ENCODE results near the gene CFDP1. TPM values are rescaled to one million over a fixed set of nuclear protein-coding genes. Genes with fewer than 3 reads are reported as not detected.

The CFDP1 gene
- total and polyA plus RNA-seq, 2 of the 13 experiments (the other 11 are each of a cell fraction or from before 2014, with no cell fraction given): 78.6 to 153 TPM

- no peak for TF ChIP-seq ZBTB40 (IDR thresholded peaks at IDR 0.05)
- no peak; the same call in 1 of the 2 replicates for TF ChIP-seq ZBTB40 (CRISPR knock-in tag; IDR thresholded peaks at IDR 0.05)
- TF ChIP-seq ZNF33A (CRISPR knock-in tag; IDR thresholded peaks at IDR 0.05; ENCODE audit: borderline replicate concordance): peak; percentile 86; the same call in 1 of the 2 replicates
- TF ChIP-seq KAT7 (CRISPR knock-in tag; IDR thresholded peaks at IDR 0.05; ENCODE audit: borderline replicate concordance): peak; percentile 80; the same call in 1 of the 2 replicates
- no peak; the same call in 1 of the 2 replicates for TF ChIP-seq THAP8 (CRISPR knock-in tag; IDR thresholded peaks at IDR 0.05; ENCODE audit: borderline replicate concordance)
- TF ChIP-seq CSRNP1 (CRISPR knock-in tag; IDR thresholded peaks at IDR 0.05): peak; percentile 48; the same call in 1 of the 2 replicates
- no peak; the same call in 1 of the 2 replicates for TF ChIP-seq RFX5 (IDR thresholded peaks at IDR 0.05; ENCODE audit: low read depth, low read length)
- TF ChIP-seq GTF3A (CRISPR knock-in tag; conservative IDR thresholded peaks at IDR 0.05): peak; percentile 78; the same call in 1 of the 2 replicates
- no peak for TF ChIP-seq GZF1 (CRISPR knock-in tag; IDR thresholded peaks at IDR 0.05)
- TF ChIP-seq TCF7L2 (IDR thresholded peaks at IDR 0.05; ENCODE audit: low read depth, low read length): no peak
- TF ChIP-seq ZNF136 (CRISPR knock-in tag; IDR thresholded peaks at IDR 0.05; ENCODE audit: low read depth): peak; percentile 63; the same call in 1 of the 2 replicates
- TF ChIP-seq ZNF597 (CRISPR knock-in tag; IDR thresholded peaks at IDR 0.05): no peak
- TF ChIP-seq SOX13 (IDR thresholded peaks at IDR 0.05): no peak
- peak in 1 of 2 experiments; percentile 81; a peak in 2 of 4 replicates for TF ChIP-seq SOX13 (CRISPR knock-in tag; conservative IDR thresholded peaks at IDR 0.05 in 1 of 2, IDR thresholded peaks at IDR 0.05 in 1 of 2)
- no peak for TF ChIP-seq NCOA5 (CRISPR knock-in tag; IDR thresholded peaks at IDR 0.05)
- peak; percentile 57 for TF ChIP-seq ZNF143 (CRISPR knock-in tag; IDR thresholded peaks at IDR 0.05)
These were observed 188.2 kb downstream of the CFDP1 start (continued) for GRCh38 chr16:75244844-75245758.

All from HepG2 (cell line).